OCI-LY3 (cell line): ENCODE results near the gene ARHGAP18.

ENCODE experiments used
- H2AFZ ChIP-seq: fragments of 200-600, 300-600 bp; shearing (Covaris generic); 2 replicates; pipeline ENCODE4 v1.6.0; 2014; ENCODE audit warnings: antibody characterized with exemption, low read depth, low read length
- H3K27ac ChIP-seq: fragments of 200-600, 300-600 bp; sonication (generic); 2 replicates; pipeline ENCODE4 v1.5.1; 2014; ENCODE audit warnings: mild to moderate bottlenecking, low read length, moderate library complexity, mixed read lengths
- H3K27me3 ChIP-seq: fragments of 200-600, 300-600 bp; sonication (generic); 2 replicates; pipeline ENCODE4 v1.6.1; 2014; ENCODE audit warnings: low read depth, low read length, mixed read lengths
- H3K36me3 ChIP-seq: fragments of 200-600, 300-600 bp; sonication (generic); replicated peaks from 2 replicates; pipeline ENCODE3; 2014; ENCODE audit warnings: low read depth, low read length, mixed read lengths
- H3K4me1 ChIP-seq: fragments of 300-600, 200-600 bp; sonication (generic); 2 replicates; pipeline ENCODE4 v1.6.1; 2014; ENCODE audit warnings: low read length, mixed read lengths
- H3K4me2 ChIP-seq: fragments of 200-600, 300-600 bp; sonication (generic); 2 replicates; pipeline ENCODE4 v1.6.1; 2014; ENCODE audit warnings: low read length, mixed read lengths
- H3K4me3 ChIP-seq: fragments of 300-600, 200-600 bp; sonication (generic); 2 replicates; pipeline ENCODE4 v1.5.1; 2014; ENCODE audit warnings: antibody characterized with exemption, mild to moderate bottlenecking, low read length, moderate library complexity
- H3K79me2 ChIP-seq: fragments of 300-600, 200-600 bp; shearing (Covaris generic); 2 replicates; pipeline ENCODE4 v1.6.1; 2014; ENCODE audit warnings: mild to moderate bottlenecking, low read length, mixed read lengths
- H3K9ac ChIP-seq: fragments of 300-600, 200-600 bp; shearing (Covaris generic); 2 replicates; pipeline ENCODE4 v1.6.0; 2014; ENCODE audit warnings: mild to moderate bottlenecking, low read length, moderate library complexity
- H3K9me3 ChIP-seq: fragments of 200-600, 300-600 bp; shearing (Covaris generic); 2 replicates; pipeline ENCODE4 v1.6.1; 2014; ENCODE audit warnings: low read length, mixed read lengths; ENCODE audit not compliant: insufficient read depth
- H4K20me1 ChIP-seq: fragments of 200-600, 300-600 bp; sonication (generic); 2 replicates; pipeline ENCODE4 v1.6.1; 2016; ENCODE audit warnings: low read length, mixed read lengths; ENCODE audit not compliant: insufficient read depth
- EZH2phosphoT487 ChIP-seq: fragments of 200-600 bp; shearing (Covaris generic); IDR thresholded peaks from 2 replicates; pipeline ENCODE4 v1.6.1; 2018; ENCODE audit warnings: antibody characterized with exemption, mixed run types, low read depth
- TF ChIP-seq, protein P1 (sequence below): fragments of 200-600, 300-600 bp; sonication (generic); IDR thresholded peaks from 2 replicates; pipeline ENCODE4 v1.5.1; 2014; ENCODE audit warnings: antibody characterized with exemption, low read length, low read depth

Gene ARHGAP18

DNA sequence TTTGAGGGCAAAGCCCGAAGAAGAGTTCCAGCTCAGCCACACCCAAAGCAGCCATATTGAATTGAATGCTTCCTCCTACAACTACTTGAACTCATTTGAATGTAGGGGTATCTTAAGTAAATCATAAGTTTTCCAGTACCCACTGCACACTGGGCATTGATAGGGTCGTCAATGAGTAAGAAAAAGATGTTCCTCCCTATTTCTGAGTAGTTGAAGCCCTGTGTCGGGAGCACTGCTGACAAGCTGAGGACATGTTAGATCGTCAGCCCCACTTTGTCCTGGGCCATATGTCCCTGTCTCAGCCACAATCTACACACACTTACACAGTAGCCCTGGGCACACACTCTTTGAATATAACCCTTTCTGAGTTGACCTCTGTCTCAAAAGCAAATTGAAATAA, 105.7 kb downstream of the ARHGAP18 start:
- H3K9ac ChIP-seq = peak overlapping the region; percentile 81
- no peaks in the 10 kb centered on the region for H3K27me3 ChIP-seq
- peak overlapping the region; percentile 99 for H3K27ac ChIP-seq
- H3K9me3 ChIP-seq = no peaks in the 10 kb centered on the region
- no peak overlapping the region for H2AFZ ChIP-seq
- no peak for TF ChIP-seq EZH2phosphoT487
- TF ChIP-seq, protein P1, sequence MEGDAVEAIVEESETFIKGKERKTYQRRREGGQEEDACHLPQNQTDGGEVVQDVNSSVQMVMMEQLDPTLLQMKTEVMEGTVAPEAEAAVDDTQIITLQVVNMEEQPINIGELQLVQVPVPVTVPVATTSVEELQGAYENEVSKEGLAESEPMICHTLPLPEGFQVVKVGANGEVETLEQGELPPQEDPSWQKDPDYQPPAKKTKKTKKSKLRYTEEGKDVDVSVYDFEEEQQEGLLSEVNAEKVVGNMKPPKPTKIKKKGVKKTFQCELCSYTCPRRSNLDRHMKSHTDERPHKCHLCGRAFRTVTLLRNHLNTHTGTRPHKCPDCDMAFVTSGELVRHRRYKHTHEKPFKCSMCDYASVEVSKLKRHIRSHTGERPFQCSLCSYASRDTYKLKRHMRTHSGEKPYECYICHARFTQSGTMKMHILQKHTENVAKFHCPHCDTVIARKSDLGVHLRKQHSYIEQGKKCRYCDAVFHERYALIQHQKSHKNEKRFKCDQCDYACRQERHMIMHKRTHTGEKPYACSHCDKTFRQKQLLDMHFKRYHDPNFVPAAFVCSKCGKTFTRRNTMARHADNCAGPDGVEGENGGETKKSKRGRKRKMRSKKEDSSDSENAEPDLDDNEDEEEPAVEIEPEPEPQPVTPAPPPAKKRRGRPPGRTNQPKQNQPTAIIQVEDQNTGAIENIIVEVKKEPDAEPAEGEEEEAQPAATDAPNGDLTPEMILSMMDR = no peak
- H3K4me1 ChIP-seq = peaks cover 92% of the 10 kb centered on the region
- H3K4me2 ChIP-seq = peak overlapping the region; percentile 93
- peaks cover 1% of the 10 kb centered on the region for H3K36me3 ChIP-seq
- peaks cover 43% of the 10 kb centered on the region for H3K79me2 ChIP-seq
- peak overlapping the region; percentile 75 for H3K4me3 ChIP-seq
- H4K20me1 ChIP-seq = no peaks in the 10 kb centered on the region

DNA sequence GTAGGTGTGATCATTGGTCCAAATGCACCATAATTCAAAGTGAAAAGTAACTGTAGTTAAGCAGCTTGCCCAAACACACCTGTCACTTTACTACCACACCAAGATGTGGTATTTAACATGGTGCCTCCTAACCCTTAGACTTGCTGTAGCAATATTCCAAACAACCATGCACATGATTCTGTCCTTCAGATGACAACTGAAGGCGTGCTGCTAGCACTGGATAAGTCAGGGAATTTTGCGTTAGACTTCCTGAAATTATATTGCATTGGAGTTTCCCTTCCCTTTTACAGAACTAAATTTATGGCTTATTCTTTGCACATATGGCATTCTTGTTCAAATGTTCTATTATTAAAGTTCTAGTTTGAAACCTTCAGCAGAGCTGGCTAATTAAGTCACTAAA, 106.2 kb downstream of the ARHGAP18 start:
- Histone ChIP-seq H3K4me2 (peak overlapping the region; percentile 93), H3K9me3 (no peaks in the 10 kb centered on the region), H4K20me1 (no peaks in the 10 kb centered on the region), H3K27ac (peak overlapping the region; percentile 99), H3K79me2 (peaks cover 43% of the 10 kb centered on the region), H2AFZ (no peak overlapping the region), H3K36me3 (no peaks in the 10 kb centered on the region), H3K4me3 (peak overlapping the region; percentile 75), H3K9ac (peak overlapping the region; percentile 81; the same call in 1 of the 2 replicates), H3K4me1 (peaks cover 92% of the 10 kb centered on the region), H3K27me3 (no peaks in the 10 kb centered on the region)
- TF ChIP-seq, protein P1 = no peak
- no peak for TF ChIP-seq EZH2phosphoT487

- Histone ChIP-seq H3K4me2 (no peak overlapping the region), H3K36me3 (peaks cover 4% of the 10 kb centered on the region), H3K4me3 (no peak overlapping the region), H3K9ac (no peak overlapping the region), H3K79me2 (peaks cover 43% of the 10 kb centered on the region), H4K20me1 (no peaks in the 10 kb centered on the region), H3K27ac (no peak overlapping the region), H3K4me1 (peaks cover 94% of the 10 kb centered on the region), H3K27me3 (no peaks in the 10 kb centered on the region), H3K9me3 (no peaks in the 10 kb centered on the region), H2AFZ (no peak overlapping the region)
- TF ChIP-seq EZH2phosphoT487 = no peak
- TF ChIP-seq, protein P1 = no peak
Observed at GRCh38 chr6:129601323-129601722, 108.7 kb downstream of the ARHGAP18 start.

DNA sequence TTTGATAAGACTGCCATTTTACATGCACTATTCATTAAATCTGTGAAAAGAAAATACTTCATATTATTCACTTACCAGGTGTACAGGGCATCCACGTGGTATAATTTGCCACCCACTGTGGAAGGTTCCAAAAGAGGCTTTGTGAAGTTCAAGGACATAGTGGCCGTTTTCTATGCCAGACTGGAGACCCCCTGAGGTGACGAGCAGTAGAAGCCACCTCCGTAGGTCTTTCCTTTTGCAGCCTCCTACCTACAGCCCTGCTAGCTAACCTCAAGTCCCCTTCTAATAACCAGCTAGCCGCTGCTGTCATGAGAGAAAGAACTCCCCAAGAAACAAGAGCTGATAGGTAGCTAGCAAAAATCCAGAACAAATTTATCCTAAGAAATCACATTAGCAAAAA, 110.5 kb downstream of the ARHGAP18 start:
- Histone ChIP-seq H3K9ac (peak overlapping the region; percentile 66), H2AFZ (no peak overlapping the region), H3K4me1 (peaks cover 76% of the 10 kb centered on the region), H3K36me3 (peaks cover 9% of the 10 kb centered on the region), H3K4me2 (peak overlapping the region; percentile 82), H3K79me2 (peaks cover 32% of the 10 kb centered on the region), H4K20me1 (no peaks in the 10 kb centered on the region), H3K4me3 (peak overlapping the region; percentile 37; the same call in 1 of the 2 replicates), H3K9me3 (no peaks in the 10 kb centered on the region), H3K27ac (peak overlapping the region; percentile 87), H3K27me3 (no peaks in the 10 kb centered on the region)
- no peak for TF ChIP-seq EZH2phosphoT487
- TF ChIP-seq, protein P1 = no peak
